Measurements from ENCODE around the gene LCAT. TPM values are rescaled to one million over a fixed set of nuclear protein-coding genes. Genes with fewer than 3 reads are reported as not detected.

Gene LCAT
- total and polyA plus RNA-seq, 9 donors, result 12.5 to 30.0 (median 25.5) TPM

DNA sequence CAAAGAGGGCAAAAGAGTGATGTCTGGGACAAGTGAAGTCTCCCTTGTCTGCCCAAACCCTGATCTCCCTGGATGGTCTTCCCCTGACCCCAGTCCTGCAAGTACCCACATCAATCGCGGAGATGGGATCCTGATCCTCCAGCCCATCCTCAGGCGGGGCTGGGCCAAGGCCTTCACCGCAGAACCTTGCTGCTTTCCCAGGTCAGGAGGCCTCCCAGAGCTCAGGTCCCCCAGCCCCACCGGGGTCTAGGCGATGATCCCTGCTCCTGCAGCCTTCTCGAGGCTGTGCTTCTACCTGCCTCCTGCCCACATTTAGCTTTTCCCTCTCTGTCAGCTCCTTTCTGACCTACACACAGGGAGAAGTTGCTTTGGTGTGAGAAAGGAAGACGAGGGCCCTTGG lies 18.2 kb upstream of the LCAT start:
- no peak for DNase-seq
- Histone ChIP-seq H3K9me3 (replicated peaks; ENCODE audit: control insufficient read depth, low read depth, low read length) (no peaks in the 10 kb centered on the region), H3K4me3 (ENCODE audit: low read length) (no peak overlapping the region), H3K4me1 (ENCODE audit: control insufficient read depth, insufficient read depth, low read length) (peaks cover 68% of the 10 kb centered on the region), H3K27me3 (ENCODE audit: control insufficient read depth, insufficient read depth, low read length) (no peaks in the 10 kb centered on the region), H3K36me3 (ENCODE audit: control insufficient read depth, insufficient read depth, low read length) (peaks cover 85% of the 10 kb centered on the region), H3K27ac (ENCODE audit: low read length) (no peak overlapping the region)
- 96% methylated on average over 7 of the region's 8 CpGs for WGBS (ENCODE audit: insufficient coverage)

DNA sequence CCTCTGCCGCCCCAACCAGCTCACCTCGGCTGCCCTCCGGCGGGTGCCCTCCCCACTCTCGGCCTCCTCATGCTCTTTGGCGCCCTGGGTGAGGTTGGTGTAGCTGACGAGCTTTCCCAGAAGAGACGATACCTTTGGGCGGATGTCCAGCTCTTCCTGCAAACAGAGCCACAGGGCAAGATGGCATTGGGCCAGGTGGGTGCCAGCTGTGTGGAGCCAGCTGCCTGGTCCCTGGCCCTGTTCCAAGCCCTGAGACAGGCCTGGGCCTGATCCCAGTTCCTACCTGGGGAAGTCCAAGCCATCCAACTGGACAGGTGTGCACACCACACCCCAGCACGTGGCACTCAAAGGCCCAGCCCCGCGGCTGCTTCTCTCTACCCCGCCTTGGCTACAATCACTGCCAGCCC lies 17.6 kb upstream of the LCAT start:
- no peak for DNase-seq
- WGBS (ENCODE audit: insufficient coverage), result 80% methylated on average over 11 of the region's 13 CpGs
- Histone ChIP-seq H3K27me3 (ENCODE audit: control insufficient read depth, insufficient read depth, low read length) (no peaks in the 10 kb centered on the region), H3K4me3 (ENCODE audit: low read length) (no peak overlapping the region), H3K4me1 (ENCODE audit: control insufficient read depth, insufficient read depth, low read length) (peaks cover 63% of the 10 kb centered on the region), H3K9me3 (replicated peaks; ENCODE audit: control insufficient read depth, low read depth, low read length) (no peaks in the 10 kb centered on the region), H3K36me3 (ENCODE audit: control insufficient read depth, insufficient read depth, low read length) (peaks cover 83% of the 10 kb centered on the region), H3K27ac (ENCODE audit: low read length) (no peak overlapping the region)

- 57% methylated on average over 7 of the region's 11 CpGs for WGBS (ENCODE audit: insufficient coverage)
- Histone ChIP-seq H3K9me3 (replicated peaks; ENCODE audit: control insufficient read depth, low read depth, low read length) (no peaks in the 10 kb centered on the region), H3K4me3 (ENCODE audit: low read length) (no peak overlapping the region), H3K4me1 (ENCODE audit: control insufficient read depth, insufficient read depth, low read length) (peaks cover 52% of the 10 kb centered on the region), H3K27ac (ENCODE audit: low read length) (no peak overlapping the region), H3K27me3 (ENCODE audit: control insufficient read depth, insufficient read depth, low read length) (no peaks in the 10 kb centered on the region), H3K36me3 (ENCODE audit: control insufficient read depth, insufficient read depth, low read length) (peaks cover 78% of the 10 kb centered on the region)
- peak; percentile 65 for DNase-seq
Observed at GRCh38 chr16:67959536-67960329, 15.8 kb upstream of the LCAT start.

GRCh38 chr16:67957622-67958021 lies 13.7 kb upstream of the LCAT start:
- Histone ChIP-seq H3K4me1 (ENCODE audit: control insufficient read depth, insufficient read depth, low read length) (peaks cover 32% of the 10 kb centered on the region), H3K27ac (ENCODE audit: low read length) (no peak overlapping the region), H3K4me3 (ENCODE audit: low read length) (no peak overlapping the region), H3K36me3 (ENCODE audit: control insufficient read depth, insufficient read depth, low read length) (peaks cover 71% of the 10 kb centered on the region), H3K27me3 (ENCODE audit: control insufficient read depth, insufficient read depth, low read length) (no peaks in the 10 kb centered on the region), H3K9me3 (replicated peaks; ENCODE audit: control insufficient read depth, low read depth, low read length) (no peaks in the 10 kb centered on the region)
- WGBS (ENCODE audit: insufficient coverage), result 96% methylated on average over 7 of the region's 9 CpGs
- peak; percentile 0 for DNase-seq

GRCh38 chr16:67954421-67955196 lies 10.7 kb upstream of the LCAT start:
- WGBS (ENCODE audit: insufficient coverage), result 72% methylated on average over 9 of the region's 10 CpGs
- Histone ChIP-seq H3K27ac (ENCODE audit: low read length) (no peak overlapping the region), H3K36me3 (ENCODE audit: control insufficient read depth, insufficient read depth, low read length) (peaks cover 69% of the 10 kb centered on the region)

DNA sequence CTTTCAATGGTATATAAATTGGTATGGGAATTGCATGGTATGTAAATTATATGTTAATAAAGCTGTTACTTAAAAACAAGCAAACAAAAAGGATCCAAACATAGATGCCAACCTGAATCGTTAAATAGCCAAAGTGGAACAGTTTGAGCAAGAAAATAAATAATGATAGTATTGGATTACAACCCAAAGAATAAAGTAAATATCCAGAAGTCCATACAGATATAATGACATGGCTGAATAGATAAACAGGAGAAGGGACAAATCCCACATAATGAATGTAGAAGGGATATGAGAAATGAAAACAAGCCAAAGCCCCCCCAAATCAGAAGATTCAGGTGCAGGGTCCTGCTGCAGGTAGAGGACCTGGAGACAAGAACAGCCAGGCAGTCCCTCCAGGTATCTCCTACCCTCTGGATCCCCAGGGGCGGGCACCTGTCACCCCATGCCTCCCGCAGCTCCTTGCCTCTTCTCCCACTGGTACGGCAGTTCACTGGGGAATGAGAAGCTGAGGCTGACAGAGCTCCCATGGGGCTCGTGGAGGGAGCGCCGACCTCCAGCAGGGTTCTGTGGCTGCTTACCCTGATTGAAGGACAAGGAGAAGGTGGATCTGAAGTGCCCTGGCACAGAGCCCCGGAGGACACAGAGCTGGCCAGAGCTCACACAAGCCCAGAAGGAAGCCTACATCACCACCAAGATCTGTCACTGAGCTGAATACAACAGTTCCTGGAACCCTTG lies 9.9 kb upstream of the LCAT start:
- DNase-seq, result peak; percentile 5
- no peaks in the 10 kb centered on the region for H3K27me3 ChIP-seq (ENCODE audit: control insufficient read depth, insufficient read depth, low read length)
- 93% methylated on average over 7 of the region's 8 CpGs for WGBS (ENCODE audit: insufficient coverage)
- H3K4me1 ChIP-seq (ENCODE audit: control insufficient read depth, insufficient read depth, low read length), result peaks cover 17% of the 10 kb centered on the region
- no peak overlapping the region for H3K4me3 ChIP-seq (ENCODE audit: low read length)
- H3K27ac ChIP-seq (ENCODE audit: low read length), result no peak overlapping the region
- H3K36me3 ChIP-seq (ENCODE audit: control insufficient read depth, insufficient read depth, low read length), result peaks cover 68% of the 10 kb centered on the region
- no peaks in the 10 kb centered on the region for H3K9me3 ChIP-seq (replicated peaks; ENCODE audit: control insufficient read depth, low read depth, low read length)

More at GRCh38 chr16:67954421-67955196, 10.7 kb upstream of the LCAT start:
- peaks cover 23% of the 10 kb centered on the region for H3K4me1 ChIP-seq (ENCODE audit: control insufficient read depth, insufficient read depth, low read length)
- H3K9me3 ChIP-seq (replicated peaks; ENCODE audit: control insufficient read depth, low read depth, low read length), result no peaks in the 10 kb centered on the region
- peak; percentile 0 for DNase-seq
- no peak overlapping the region for H3K4me3 ChIP-seq (ENCODE audit: low read length)
- no peaks in the 10 kb centered on the region for H3K27me3 ChIP-seq (ENCODE audit: control insufficient read depth, insufficient read depth, low read length)

DNA sequence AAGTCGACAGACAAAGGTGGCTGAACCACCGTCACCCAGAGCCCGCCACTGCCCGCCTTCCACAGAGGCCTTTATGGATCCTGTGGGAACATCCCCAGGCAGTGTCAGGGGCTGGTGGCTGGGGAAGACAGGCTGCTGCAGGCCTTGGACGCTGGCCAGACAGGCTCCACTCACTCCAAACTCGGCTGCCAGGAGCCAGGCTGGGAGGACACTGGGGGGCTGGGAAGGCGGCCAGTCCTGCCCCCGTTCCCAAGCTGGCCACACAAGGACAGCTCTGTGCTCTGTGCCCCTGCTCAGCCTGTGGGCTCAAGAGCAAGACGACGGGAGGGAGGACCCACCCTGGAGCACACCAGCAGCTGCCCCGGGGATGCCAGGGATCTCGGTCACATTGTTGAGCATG lies 7.6 kb upstream of the LCAT start:
- 62% methylated on average over 12 of the region's 12 CpGs for WGBS (ENCODE audit: insufficient coverage)
- H3K4me1 ChIP-seq (ENCODE audit: control insufficient read depth, insufficient read depth, low read length), result peaks cover 17% of the 10 kb centered on the region
- H3K27me3 ChIP-seq (ENCODE audit: control insufficient read depth, insufficient read depth, low read length), result no peaks in the 10 kb centered on the region
- peaks cover 75% of the 10 kb centered on the region for H3K36me3 ChIP-seq (ENCODE audit: control insufficient read depth, insufficient read depth, low read length)
- no peaks in the 10 kb centered on the region for H3K9me3 ChIP-seq (replicated peaks; ENCODE audit: control insufficient read depth, low read depth, low read length)
- H3K4me3 ChIP-seq (ENCODE audit: low read length), result no peak overlapping the region
- peak; percentile 64 for DNase-seq
- H3K27ac ChIP-seq (ENCODE audit: low read length), result no peak overlapping the region

DNA sequence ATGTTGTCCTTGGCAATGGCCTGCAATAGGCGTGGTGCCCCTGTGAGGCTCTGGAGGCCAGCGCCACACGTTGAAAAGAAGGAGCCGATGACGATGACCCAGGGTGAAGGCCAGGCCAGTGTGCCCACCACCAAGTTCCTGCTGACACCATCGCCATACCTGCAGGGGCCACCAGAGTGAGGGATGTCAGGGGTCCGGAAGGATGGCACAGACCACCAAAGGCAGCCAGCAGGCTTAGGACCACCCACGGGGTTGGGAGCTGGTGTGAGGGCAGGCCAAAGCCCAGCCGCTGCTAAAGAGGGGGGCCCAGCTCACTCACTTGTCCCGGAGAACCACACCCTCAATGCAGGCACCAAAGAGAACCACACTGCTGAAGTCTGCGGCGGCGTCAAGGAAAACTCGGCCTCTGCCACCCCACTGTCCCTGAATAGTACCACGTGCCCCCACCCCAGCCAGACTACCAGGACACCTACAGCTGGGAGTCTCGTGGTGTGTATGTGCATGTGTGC lies 6.5 kb upstream of the LCAT start:
- H3K9me3 ChIP-seq (replicated peaks; ENCODE audit: control insufficient read depth, low read depth, low read length), result no peaks in the 10 kb centered on the region
- no peak for DNase-seq
- H3K4me1 ChIP-seq (ENCODE audit: control insufficient read depth, insufficient read depth, low read length), result peaks cover 19% of the 10 kb centered on the region
- H3K27me3 ChIP-seq (ENCODE audit: control insufficient read depth, insufficient read depth, low read length), result no peaks in the 10 kb centered on the region
- 84% methylated on average over 7 of the region's 16 CpGs for WGBS (ENCODE audit: insufficient coverage)
- no peak overlapping the region for H3K4me3 ChIP-seq (ENCODE audit: low read length)
- no peak overlapping the region for H3K27ac ChIP-seq (ENCODE audit: low read length)
- H3K36me3 ChIP-seq (ENCODE audit: control insufficient read depth, insufficient read depth, low read length), result peaks cover 85% of the 10 kb centered on the region

GRCh38 chr16:67949645-67950044 lies 5.7 kb upstream of the LCAT start:
- H3K9me3 ChIP-seq (replicated peaks; ENCODE audit: control insufficient read depth, low read depth, low read length), result no peaks in the 10 kb centered on the region
- DNase-seq, result no peak
- peaks cover 26% of the 10 kb centered on the region for H3K4me1 ChIP-seq (ENCODE audit: control insufficient read depth, insufficient read depth, low read length)
- H3K36me3 ChIP-seq (ENCODE audit: control insufficient read depth, insufficient read depth, low read length), result peaks cover 85% of the 10 kb centered on the region
- H3K4me3 ChIP-seq (ENCODE audit: low read length), result no peak overlapping the region
- no peak overlapping the region for H3K27ac ChIP-seq (ENCODE audit: low read length)
- no peaks in the 10 kb centered on the region for H3K27me3 ChIP-seq (ENCODE audit: control insufficient read depth, insufficient read depth, low read length)
- whole genome bisulfite sequencing (ENCODE audit: insufficient coverage), result 91% methylated on average over 9 of the region's 11 CpGs

DNA sequence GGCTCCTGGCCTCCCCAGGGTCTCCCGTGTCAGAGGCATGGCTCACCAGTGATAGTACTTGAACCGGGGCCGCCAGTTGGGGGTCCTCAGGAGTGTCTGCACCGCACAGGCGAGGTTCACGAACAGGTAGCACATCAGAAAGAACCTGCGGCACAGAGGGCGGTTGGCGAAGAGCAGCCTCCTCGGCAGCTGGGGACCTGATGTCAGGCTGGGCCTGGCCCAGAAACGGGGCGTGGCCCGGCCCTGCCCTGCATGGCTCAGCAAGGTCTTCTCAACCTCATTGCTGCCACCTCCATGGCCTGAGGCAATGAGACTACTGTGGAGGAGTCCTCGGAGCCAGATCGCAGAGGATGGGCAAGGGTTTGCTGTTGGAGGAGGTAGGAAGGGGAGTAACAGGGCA lies 4.1 kb upstream of the LCAT start:
- H3K27ac ChIP-seq (ENCODE audit: low read length), result no peak overlapping the region
- no peaks in the 10 kb centered on the region for H3K9me3 ChIP-seq (replicated peaks; ENCODE audit: control insufficient read depth, low read depth, low read length)
- no peak overlapping the region for H3K4me3 ChIP-seq (ENCODE audit: low read length)
- H3K4me1 ChIP-seq (ENCODE audit: control insufficient read depth, insufficient read depth, low read length), result peaks cover 41% of the 10 kb centered on the region
- no peaks in the 10 kb centered on the region for H3K27me3 ChIP-seq (ENCODE audit: control insufficient read depth, insufficient read depth, low read length)
- peaks cover 92% of the 10 kb centered on the region for H3K36me3 ChIP-seq (ENCODE audit: control insufficient read depth, insufficient read depth, low read length)
- no peak for DNase-seq
- 93% methylated on average over 15 of the region's 15 CpGs for WGBS (ENCODE audit: insufficient coverage)

Data from muscle of leg (tissue), 11 donors.